Stomach (tissue), 4 donors: ENCODE results near the gene FAAP100.

Source experiments
- CTCF ChIP-seq, 7 experiments: fragments of 450-650 bp in 4 of 7; fragments of 200-600 bp in 3 of 7; sonication (generic) in 3 of 7; IDR thresholded peaks; one replicate each; pipeline ENCODE4 v1.5.1; 2016 to 2019; ENCODE audit warnings: antibody characterized with exemption in 7 of 7, control low read depth in 2 of 7, mild to moderate bottlenecking in 1 of 7
- EP300 ChIP-seq: sonication (generic); formaldehyde crosslinking; IDR thresholded peaks from one replicate; pipeline ENCODE4 v1.6.1; 2017; ENCODE audit warnings: antibody characterized with exemption
- POLR2A ChIP-seq, 4 donors: fragments of 450-650 bp; IDR thresholded peaks; one replicate each; pipeline ENCODE4 v1.6.1; 2016; ENCODE audit warnings: antibody characterized with exemption in 4 of 4, control low read depth in 2 of 4, mild to moderate bottlenecking in 1 of 4, moderate library complexity in 1 of 4
- POLR2AphosphoS5 ChIP-seq, 3 donors: sonication (generic); formaldehyde crosslinking; IDR thresholded peaks; one replicate each; pipeline ENCODE4 v1.6.1; 2016; ENCODE audit warnings: antibody characterized with exemption in 3 of 3

GRCh38 chr17:81492202-81492601 lies 60.0 kb downstream of the FAAP100 start:
- TF ChIP-seq CTCF (IDR thresholded peaks at IDR 0.05) (no peak), POLR2A (IDR thresholded peaks at IDR 0.05) (no peak), POLR2AphosphoS5 (IDR thresholded peaks at IDR 0.05) (no peak), EP300 (no peak)
